DOHH2 (cell line): ENCODE results near the gene PDE1C.

Experiments used
- H3F3A ChIP-seq: fragments of 200-600 bp; sonication (generic), shearing (Covaris generic); 2 replicates; pipeline ENCODE4 v1.6.0; 2016; ENCODE audit warnings: antibody characterized with exemption, mild to moderate bottlenecking; ENCODE audit not compliant: control insufficient read depth, insufficient read depth
- H3K27ac ChIP-seq: fragments of 200-600 bp; sonication (generic); 2 replicates; pipeline ENCODE4 v1.5.1; 2014; ENCODE audit warnings: low read depth, mild to moderate bottlenecking, low read length, moderate library complexity
- H3K27me3 ChIP-seq: fragments of 200-600 bp; sonication (generic); 2 replicates; pipeline ENCODE4 v1.6.1; 2014; ENCODE audit warnings: mild to moderate bottlenecking, low read length, mixed read lengths; ENCODE audit not compliant: control insufficient read depth
- H3K36me3 ChIP-seq: fragments of 200-600 bp; sonication (generic); 2 replicates; pipeline ENCODE4 v1.6.1; 2014; ENCODE audit warnings: mild to moderate bottlenecking, low read length, moderate library complexity, mixed read lengths; ENCODE audit not compliant: control insufficient read depth
- H3K4me1 ChIP-seq: fragments of 200-600 bp; sonication (generic); 2 replicates; pipeline ENCODE4 v1.6.1; 2014; ENCODE audit warnings: mild to moderate bottlenecking, low read length, mixed read lengths; ENCODE audit not compliant: control insufficient read depth
- H3K4me2 ChIP-seq: fragments of 200-600 bp; sonication (generic); 2 replicates; pipeline ENCODE4 v1.6.0; 2014; ENCODE audit warnings: mild to moderate bottlenecking, low read length, moderate library complexity
- H3K4me3 ChIP-seq: fragments of 200-600 bp; sonication (generic); 2 replicates; pipeline ENCODE4 v1.5.1; 2014; ENCODE audit warnings: mild to moderate bottlenecking, low read length, mixed read lengths
- H3K79me2 ChIP-seq: fragments of 200-600 bp; sonication (generic); 2 replicates; pipeline ENCODE4 v1.6.1; 2014; ENCODE audit warnings: mild to moderate bottlenecking, low read length, mixed read lengths; ENCODE audit not compliant: control insufficient read depth
- H3K9me2 ChIP-seq: fragments of 200-600 bp; sonication (generic); replicated peaks from 2 replicates; pipeline ENCODE4 v1.6.1; 2014; ENCODE audit warnings: mild to moderate bottlenecking, low read length, mixed read lengths; ENCODE audit not compliant: control insufficient read depth
- H3K9me3 ChIP-seq: fragments of 200-600 bp; sonication (generic); 2 replicates; pipeline ENCODE4 v1.6.1; 2014; ENCODE audit warnings: antibody characterized with exemption, low read length, mixed read lengths; ENCODE audit not compliant: control insufficient read depth, insufficient read depth
- H4K20me1 ChIP-seq: fragments of 200-600 bp; sonication (generic); 2 replicates; pipeline ENCODE4 v1.6.0; 2014; ENCODE audit warnings: low read depth, mild to moderate bottlenecking, antibody characterized with exemption, low read length, moderate library complexity; ENCODE audit not compliant: control insufficient read depth, insufficient read depth
- EZH2phosphoT487 ChIP-seq: fragments of 200-600 bp; sonication (generic); IDR thresholded peaks from 2 replicates; pipeline ENCODE4 v1.6.1; 2017; ENCODE audit warnings: borderline replicate concordance, mild to moderate bottlenecking, antibody characterized with exemption, low read length, moderate library complexity, mixed read lengths
- TF ChIP-seq, protein P1 (sequence below): fragments of 200-600 bp; sonication (generic); IDR thresholded peaks from one replicate; pipeline ENCODE4 v1.5.1; 2014; ENCODE audit warnings: antibody characterized with exemption, mild to moderate bottlenecking, low read depth, low read length; ENCODE audit not compliant: poor library complexity, severe bottlenecking

PDE1C gene

DNA sequence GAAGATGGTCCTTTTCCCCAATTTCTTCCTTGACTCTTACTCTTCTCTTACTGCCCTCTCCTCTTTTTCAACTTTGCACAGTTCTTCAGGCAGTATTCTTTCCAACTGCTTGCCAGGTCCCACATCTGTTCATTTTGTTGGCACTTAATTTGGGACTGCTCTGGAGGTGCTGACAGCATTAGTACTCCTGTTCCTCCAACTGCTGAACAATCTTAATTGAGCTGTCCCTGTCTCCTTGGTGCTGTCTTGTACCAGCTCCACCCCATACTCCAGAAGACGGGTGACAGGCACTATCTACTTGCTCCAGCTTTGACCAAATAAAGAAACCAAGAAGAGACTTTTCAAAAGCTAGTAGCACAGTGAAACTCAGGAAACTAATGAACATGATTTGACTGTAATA, 160.0 kb downstream of the PDE1C start:
- H3K79me2 ChIP-seq: no peaks in the 10 kb centered on the region

GRCh38 chr7:31906479-31907171, 163.6 kb downstream of the PDE1C start:
- H3K27me3 ChIP-seq: no peaks in the 10 kb centered on the region
- H3K9me3 ChIP-seq: no peaks in the 10 kb centered on the region
- TF ChIP-seq, protein P1, sequence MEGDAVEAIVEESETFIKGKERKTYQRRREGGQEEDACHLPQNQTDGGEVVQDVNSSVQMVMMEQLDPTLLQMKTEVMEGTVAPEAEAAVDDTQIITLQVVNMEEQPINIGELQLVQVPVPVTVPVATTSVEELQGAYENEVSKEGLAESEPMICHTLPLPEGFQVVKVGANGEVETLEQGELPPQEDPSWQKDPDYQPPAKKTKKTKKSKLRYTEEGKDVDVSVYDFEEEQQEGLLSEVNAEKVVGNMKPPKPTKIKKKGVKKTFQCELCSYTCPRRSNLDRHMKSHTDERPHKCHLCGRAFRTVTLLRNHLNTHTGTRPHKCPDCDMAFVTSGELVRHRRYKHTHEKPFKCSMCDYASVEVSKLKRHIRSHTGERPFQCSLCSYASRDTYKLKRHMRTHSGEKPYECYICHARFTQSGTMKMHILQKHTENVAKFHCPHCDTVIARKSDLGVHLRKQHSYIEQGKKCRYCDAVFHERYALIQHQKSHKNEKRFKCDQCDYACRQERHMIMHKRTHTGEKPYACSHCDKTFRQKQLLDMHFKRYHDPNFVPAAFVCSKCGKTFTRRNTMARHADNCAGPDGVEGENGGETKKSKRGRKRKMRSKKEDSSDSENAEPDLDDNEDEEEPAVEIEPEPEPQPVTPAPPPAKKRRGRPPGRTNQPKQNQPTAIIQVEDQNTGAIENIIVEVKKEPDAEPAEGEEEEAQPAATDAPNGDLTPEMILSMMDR: no peak
- no peak for TF ChIP-seq EZH2phosphoT487
- H4K20me1 ChIP-seq: no peaks in the 10 kb centered on the region
- no peaks in the 10 kb centered on the region for H3K9me2 ChIP-seq
- no peaks in the 10 kb centered on the region for H3F3A ChIP-seq
- no peaks in the 10 kb centered on the region for H3K4me1 ChIP-seq
- no peak overlapping the region for H3K27ac ChIP-seq
- no peak overlapping the region for H3K4me2 ChIP-seq
- no peaks in the 10 kb centered on the region for H3K36me3 ChIP-seq
- H3K79me2 ChIP-seq: no peaks in the 10 kb centered on the region
- no peak overlapping the region for H3K4me3 ChIP-seq

More for the DNA sequence above, 160.0 kb downstream of the PDE1C start:
- H3K4me3 ChIP-seq: no peak overlapping the region
- no peak for TF ChIP-seq EZH2phosphoT487
- TF ChIP-seq, protein P1: no peak
- H3K27ac ChIP-seq: no peak overlapping the region
- no peaks in the 10 kb centered on the region for H3K9me2 ChIP-seq
- no peak overlapping the region for H3K4me2 ChIP-seq
- H3K4me1 ChIP-seq: no peaks in the 10 kb centered on the region
- H3K27me3 ChIP-seq: no peaks in the 10 kb centered on the region
- no peaks in the 10 kb centered on the region for H3K9me3 ChIP-seq
- H4K20me1 ChIP-seq: no peaks in the 10 kb centered on the region
- H3F3A ChIP-seq: no peaks in the 10 kb centered on the region
- no peaks in the 10 kb centered on the region for H3K36me3 ChIP-seq

- Histone ChIP-seq H4K20me1 (no peaks in the 10 kb centered on the region), H3K4me1 (no peaks in the 10 kb centered on the region), H3F3A (no peaks in the 10 kb centered on the region; the same call in 1 of the 2 replicates), H3K36me3 (no peaks in the 10 kb centered on the region), H3K9me3 (no peaks in the 10 kb centered on the region), H3K79me2 (no peaks in the 10 kb centered on the region), H3K27me3 (no peaks in the 10 kb centered on the region), H3K9me2 (no peaks in the 10 kb centered on the region), H3K4me3 (no peak overlapping the region), H3K27ac (no peak overlapping the region), H3K4me2 (no peak overlapping the region)
- TF ChIP-seq, protein P1: no peak
- TF ChIP-seq EZH2phosphoT487: no peak
Observed at GRCh38 chr7:31903962-31904361, 166.2 kb downstream of the PDE1C start.
